Smooth muscle cell (in vitro differentiated cells): ENCODE results near the gene GDPGP1. TPM values are rescaled to one million over a fixed set of nuclear protein-coding genes. Genes with fewer than 3 reads are reported as not detected.

Source experiments
- DNase-seq: peaks from one replicate; lab custom pipeline; 2025; ENCODE audit not compliant: unreplicated experiment; lab: John Stamatoyannopoulos, UW
- H2AFZ ChIP-seq: fragments of 200-600 bp; sonication (generic); 2 replicates; pipeline ENCODE4 v1.6.0; 2016; ENCODE audit warnings: antibody characterized with exemption, low read depth, mild to moderate bottlenecking
- H3F3A ChIP-seq: fragments of 200-600 bp; sonication (generic); 2 replicates; pipeline ENCODE4 v1.6.0; 2017; ENCODE audit warnings: antibody characterized with exemption, low read depth
- H3K27ac ChIP-seq: fragments of 200-600 bp; sonication (generic); 2 replicates; pipeline ENCODE4 v1.5.1; 2016; ENCODE audit warnings: low read depth, mild to moderate bottlenecking
- H3K27me3 ChIP-seq: fragments of 200-600 bp; sonication (generic); 2 replicates; pipeline ENCODE4 v1.6.1; 2016; ENCODE audit warnings: low read depth, mild to moderate bottlenecking
- H3K36me3 ChIP-seq: fragments of 200-600 bp; sonication (generic); 2 replicates; pipeline ENCODE4 v1.5.1; 2016; ENCODE audit warnings: low read depth
- H3K4me1 ChIP-seq: fragments of 200-600 bp; sonication (generic); 2 replicates; pipeline ENCODE4 v1.5.1; 2016; ENCODE audit warnings: low read depth
- H3K4me2 ChIP-seq: fragments of 200-600 bp; sonication (generic); 2 replicates; pipeline ENCODE4 v1.6.0; 2016; ENCODE audit warnings: mild to moderate bottlenecking
- H3K4me3 ChIP-seq: fragments of 200-600 bp; sonication (generic); 2 replicates; pipeline ENCODE4 v1.5.1; 2016; ENCODE audit warnings: mild to moderate bottlenecking
- H3K79me2 ChIP-seq: fragments of 200-600 bp; sonication (generic); 2 replicates; pipeline ENCODE4 v1.6.0; 2016; ENCODE audit warnings: low read depth, mild to moderate bottlenecking
- H3K9ac ChIP-seq: fragments of 200-600 bp; sonication (generic); 2 replicates; pipeline ENCODE4 v1.6.0; 2016; ENCODE audit warnings: low read depth
- H3K9me3 ChIP-seq: fragments of 200-600 bp; sonication (generic); replicated peaks from 2 replicates; pipeline ENCODE4 v1.5.1; 2016; ENCODE audit warnings: low read depth
- H4K20me1 ChIP-seq: fragments of 200-600 bp; sonication (generic); 2 replicates; pipeline ENCODE4 v1.6.0; 2016; ENCODE audit warnings: low read depth
- CTCF ChIP-seq: fragments of 200-600 bp; sonication (generic); IDR thresholded peaks from 2 replicates; pipeline ENCODE4 v1.5.1; 2017; ENCODE audit warnings: borderline replicate concordance, mild to moderate bottlenecking, antibody characterized with exemption; ENCODE audit not compliant: insufficient read depth, poor library complexity, severe bottlenecking
- WGBS: methylation state at CpG from one replicate; pipeline ENCODE4 v1.1.7; 2016; ENCODE audit warnings: low lambda C conversion rate; 5-methylcytosine and 5-hydroxymethylcytosine counted together
- polyA plus RNA-seq: library from polyadenylated mRNA; unstranded; fragments of >200 nt; fragmentation: Nextera tagmentation; extraction: Ambion mirVana; gene quantifications from 2 replicates; pipeline ENCODE4 v1.2.1, GENCODE V29; 2016
- total RNA-seq: library from RNA; depleted of rRNA; stranded (reverse); fragments of >200 nt; gene quantifications from 2 replicates; pipeline ENCODE4 v1.2.3, GENCODE V29; 2014

Gene GDPGP1
- total and polyA plus RNA-seq, 2 experiments from 2014 or later, result 0.09 to 0.21 TPM

- Histone ChIP-seq H3K4me3 (no peak overlapping the region), H4K20me1 (peaks cover 69% of the 10 kb centered on the region), H3K36me3 (no peaks in the 10 kb centered on the region), H3K27me3 (no peaks in the 10 kb centered on the region), H3K9ac (no peak overlapping the region), H3K4me2 (peak overlapping the region; percentile 17), H3K79me2 (peaks cover 74% of the 10 kb centered on the region), H3K4me1 (peaks cover 14% of the 10 kb centered on the region), H3K9me3 (no peaks in the 10 kb centered on the region), H3K27ac (no peak overlapping the region), H2AFZ (no peak overlapping the region), H3F3A (peaks cover 14% of the 10 kb centered on the region)
- no peak for TF ChIP-seq CTCF
- DNase-seq, result no peak
- 84% methylated on average over 10 of the region's 10 CpGs for WGBS
Observed at GRCh38 chr15:90205050-90205848, 28.8 kb upstream of the GDPGP1 start.

- Histone ChIP-seq H3K4me2 (peak overlapping the region; percentile 17), H3K27ac (no peak overlapping the region), H3K36me3 (no peaks in the 10 kb centered on the region), H3K9ac (no peak overlapping the region), H3K4me3 (no peak overlapping the region), H3F3A (peaks cover 8% of the 10 kb centered on the region), H2AFZ (no peak overlapping the region), H3K9me3 (no peaks in the 10 kb centered on the region), H4K20me1 (peaks cover 71% of the 10 kb centered on the region), H3K79me2 (peaks cover 78% of the 10 kb centered on the region), H3K27me3 (no peaks in the 10 kb centered on the region), H3K4me1 (peaks cover 8% of the 10 kb centered on the region)
- no peak for TF ChIP-seq CTCF
- WGBS, result 53% methylated on average over 5 of the region's 5 CpGs
- no peak for DNase-seq
Observed at GRCh38 chr15:90205886-90206285, 28.1 kb upstream of the GDPGP1 start.

- Histone ChIP-seq H3K27ac (no peak overlapping the region), H3K27me3 (no peaks in the 10 kb centered on the region), H4K20me1 (peaks cover 75% of the 10 kb centered on the region), H3K9me3 (no peaks in the 10 kb centered on the region), H3K79me2 (peaks cover 76% of the 10 kb centered on the region), H3K36me3 (no peaks in the 10 kb centered on the region), H3K4me1 (peaks cover 12% of the 10 kb centered on the region), H2AFZ (no peak overlapping the region), H3K4me3 (no peak overlapping the region), H3K9ac (no peak overlapping the region), H3K4me2 (no peak overlapping the region), H3F3A (no peaks in the 10 kb centered on the region)
- TF ChIP-seq CTCF, result no peak
- WGBS, result 97% methylated on average over 6 of the region's 6 CpGs
- no peak for DNase-seq
Observed at GRCh38 chr15:90207252-90207651, 26.8 kb upstream of the GDPGP1 start.

GRCh38 chr15:90208356-90208755, 25.7 kb upstream of the GDPGP1 start:
- Histone ChIP-seq H3K9me3 (no peaks in the 10 kb centered on the region), H4K20me1 (peaks cover 75% of the 10 kb centered on the region), H3K4me3 (no peak overlapping the region), H3K79me2 (peaks cover 65% of the 10 kb centered on the region), H3F3A (no peaks in the 10 kb centered on the region), H3K4me2 (no peak overlapping the region), H2AFZ (no peak overlapping the region), H3K4me1 (peaks cover 4% of the 10 kb centered on the region), H3K27me3 (no peaks in the 10 kb centered on the region), H3K36me3 (no peaks in the 10 kb centered on the region), H3K9ac (no peak overlapping the region), H3K27ac (no peak overlapping the region)
- no peak for TF ChIP-seq CTCF
- WGBS, result 84% methylated on average over 6 of the region's 6 CpGs
- DNase-seq, result no peak
